Ramos (cell line): Measurements from ENCODE around the gene CXCR3.

ENCODE experiments used
- in situ Hi-C: fragments of 300-500 bp; cut with MboI; formaldehyde crosslinking; loops from one replicate; pipeline ENCODE4 v1.14.3; 2022; ENCODE audit warnings: low sequenced_read_pairs; ENCODE audit not compliant: unreplicated experiment

The CXCR3 gene

GRCh38 chrX:71637848-71638247, 19.5 kb upstream of the CXCR3 start:
- in situ Hi-C loops, result no loop called here

GRCh38 chrX:71637253-71637618, 18.9 kb upstream of the CXCR3 start:
- in situ Hi-C loops, result no loop called here

GRCh38 chrX:71636438-71637252, 18.3 kb upstream of the CXCR3 start:
- in situ Hi-C loops, result no loop called here

- in situ Hi-C loops, result no loop called here
Measured at GRCh38 chrX:71634366-71634765, 16.1 kb upstream of the CXCR3 start.

GRCh38 chrX:71632923-71633657, 14.8 kb upstream of the CXCR3 start:
- in situ Hi-C loops, result no loop called here

GRCh38 chrX:71629467-71629866, 11.2 kb upstream of the CXCR3 start:
- in situ Hi-C loops, result no loop called here

- in situ Hi-C loops, result no loop called here
Measured at GRCh38 chrX:71627588-71628404, 9.5 kb upstream of the CXCR3 start.

GRCh38 chrX:71626576-71626975, 8.3 kb upstream of the CXCR3 start:
- in situ Hi-C loops, result no loop called here

- in situ Hi-C loops, result no loop called here
Measured at GRCh38 chrX:71625471-71625870, 7.2 kb upstream of the CXCR3 start.

GRCh38 chrX:71623714-71624113, 5.4 kb upstream of the CXCR3 start:
- in situ Hi-C loops, result no loop called here

GRCh38 chrX:71622576-71623450, 4.5 kb upstream of the CXCR3 start:
- in situ Hi-C loops, result no loop called here

GRCh38 chrX:71622032-71622575, 3.8 kb upstream of the CXCR3 start:
- in situ Hi-C loops, result no loop called here

- in situ Hi-C loops, result no loop called here
Measured at GRCh38 chrX:71621603-71622002, 3.3 kb upstream of the CXCR3 start.

GRCh38 chrX:71619986-71620385, 1.7 kb upstream of the CXCR3 start:
- in situ Hi-C loops, result no loop called here

- in situ Hi-C loops, result no loop called here
Measured at GRCh38 chrX:71619193-71619592, 882 bp upstream of the CXCR3 start.

GRCh38 chrX:71618787-71619186, 476 bp upstream of the CXCR3 start:
- in situ Hi-C loops, result no loop called here

GRCh38 chrX:71617742-71618141, 569 bp downstream of the CXCR3 start:
- in situ Hi-C loops, result no loop called here

- in situ Hi-C loops, result no loop called here
Measured at GRCh38 chrX:71616672-71617529, 1.4 kb downstream of the CXCR3 start.

GRCh38 chrX:71615954-71616353, 2.4 kb downstream of the CXCR3 start:
- in situ Hi-C loops, result no loop called here
